ENCODE data around the gene IL17RC. TPM values are rescaled to one million over a fixed set of nuclear protein-coding genes. Genes with fewer than 3 reads are reported as not detected.

The IL17RC gene
- total RNA-seq, 1 experiment from 2014 or later = 17.6 TPM

DNA sequence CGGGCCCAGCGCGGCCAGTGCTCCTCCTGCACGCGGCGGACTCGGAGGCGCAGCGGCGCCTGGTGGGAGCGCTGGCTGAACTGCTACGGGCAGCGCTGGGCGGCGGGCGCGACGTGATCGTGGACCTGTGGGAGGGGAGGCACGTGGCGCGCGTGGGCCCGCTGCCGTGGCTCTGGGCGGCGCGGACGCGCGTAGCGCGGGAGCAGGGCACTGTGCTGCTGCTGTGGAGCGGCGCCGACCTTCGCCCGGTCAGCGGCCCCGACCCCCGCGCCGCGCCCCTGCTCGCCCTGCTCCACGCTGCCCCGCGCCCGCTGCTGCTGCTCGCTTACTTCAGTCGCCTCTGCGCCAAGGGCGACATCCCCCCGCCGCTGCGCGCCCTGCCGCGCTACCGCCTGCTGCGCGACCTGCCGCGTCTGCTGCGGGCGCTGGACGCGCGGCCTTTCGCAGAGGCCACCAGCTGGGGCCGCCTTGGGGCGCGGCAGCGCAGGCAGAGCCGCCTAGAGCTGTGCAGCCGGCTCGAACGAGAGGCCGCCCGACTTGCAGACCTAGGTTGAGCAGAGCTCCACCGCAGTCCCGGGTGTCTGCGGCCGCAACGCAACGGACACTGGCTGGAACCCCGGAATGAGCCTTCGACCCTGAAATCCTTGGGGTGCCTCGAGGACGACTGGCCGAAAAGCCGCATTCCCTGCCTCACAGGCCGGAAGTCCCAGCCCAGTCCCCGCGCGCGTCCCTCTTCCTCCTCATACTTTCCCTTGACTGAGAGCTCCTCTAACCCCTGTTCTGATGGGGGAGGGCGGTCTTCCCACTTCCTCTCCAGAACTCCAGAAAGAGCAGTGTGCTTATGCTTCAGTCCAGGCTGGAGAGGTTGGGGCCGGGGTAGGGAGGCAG lies 1.4 kb upstream of the IL17RC start:
- Histone ChIP-seq H4K20me1 (ENCODE audit: insufficient read depth) (no peaks in the 10 kb centered on the region), H3K4me2 (ENCODE audit: low read length) (no peak overlapping the region), H3K9me2 (ENCODE audit: insufficient read depth) (no peaks in the 10 kb centered on the region), H3K79me2 (ENCODE audit: insufficient read depth, low read length) (no peaks in the 10 kb centered on the region), H3K9me3 (ENCODE audit: control insufficient read depth in 1 of 2, insufficient read depth in 1 of 2, low read depth in 1 of 2, low read length in 2 of 2) (no peaks in the 10 kb centered on the region), H2AFZ (ENCODE audit: low read depth, low read length, poor library complexity, severe bottlenecking) (no peak overlapping the region), H3K9ac (ENCODE audit: low read length) (no peak overlapping the region), H3K4me1 (ENCODE audit: control insufficient read depth in 1 of 2, insufficient read depth in 2 of 2, low read length in 2 of 2) (peaks cover 6 to 18% of the 10 kb centered on the region in 2 experiments; a peak in 3 of 4 replicates), H3K27me3 (ENCODE audit: insufficient read depth, low read length) (no peaks in the 10 kb centered on the region), H3K27ac (ENCODE audit: low read depth, low read length) (no peak overlapping the region), H3K4me3 (replicated peaks in 1 of 2; ENCODE audit: low read depth in 1 of 2, low read length in 2 of 2) (no peak overlapping the region), H3K36me3 (ENCODE audit: control insufficient read depth in 1 of 2, insufficient read depth in 2 of 2, low read length in 2 of 2) (no peaks in the 10 kb centered on the region)
- ChIA-PET RAD21 (ENCODE audit: low non-redundant PET in 1 of 2, low total read pairs in 2 of 2, uncharacterized antibody in 2 of 2, unreplicated experiment in 2 of 2) (no interaction called here), POLR2A (no interaction called here), CTCF (no interaction called here)
- no peak for ATAC-seq
- BruUV-seq (replicated peaks) = no TSS peak
- TF ChIP-seq CBX3 (IDR thresholded peaks at IDR 0.05; ENCODE audit: low read depth) = no peak
- no peak for TF ChIP-seq POLR2A (IDR thresholded peaks at IDR 0.05; ENCODE audit: borderline replicate concordance, extremely low read depth, insufficient read depth, insufficient read length)
- no peak for TF ChIP-seq SRF (IDR thresholded peaks at IDR 0.05; ENCODE audit: low read depth)
- TF ChIP-seq POLR2AphosphoS5 (IDR thresholded peaks at IDR 0.05; ENCODE audit: low read depth, low read length) = no peak
- TF ChIP-seq, protein P1, sequence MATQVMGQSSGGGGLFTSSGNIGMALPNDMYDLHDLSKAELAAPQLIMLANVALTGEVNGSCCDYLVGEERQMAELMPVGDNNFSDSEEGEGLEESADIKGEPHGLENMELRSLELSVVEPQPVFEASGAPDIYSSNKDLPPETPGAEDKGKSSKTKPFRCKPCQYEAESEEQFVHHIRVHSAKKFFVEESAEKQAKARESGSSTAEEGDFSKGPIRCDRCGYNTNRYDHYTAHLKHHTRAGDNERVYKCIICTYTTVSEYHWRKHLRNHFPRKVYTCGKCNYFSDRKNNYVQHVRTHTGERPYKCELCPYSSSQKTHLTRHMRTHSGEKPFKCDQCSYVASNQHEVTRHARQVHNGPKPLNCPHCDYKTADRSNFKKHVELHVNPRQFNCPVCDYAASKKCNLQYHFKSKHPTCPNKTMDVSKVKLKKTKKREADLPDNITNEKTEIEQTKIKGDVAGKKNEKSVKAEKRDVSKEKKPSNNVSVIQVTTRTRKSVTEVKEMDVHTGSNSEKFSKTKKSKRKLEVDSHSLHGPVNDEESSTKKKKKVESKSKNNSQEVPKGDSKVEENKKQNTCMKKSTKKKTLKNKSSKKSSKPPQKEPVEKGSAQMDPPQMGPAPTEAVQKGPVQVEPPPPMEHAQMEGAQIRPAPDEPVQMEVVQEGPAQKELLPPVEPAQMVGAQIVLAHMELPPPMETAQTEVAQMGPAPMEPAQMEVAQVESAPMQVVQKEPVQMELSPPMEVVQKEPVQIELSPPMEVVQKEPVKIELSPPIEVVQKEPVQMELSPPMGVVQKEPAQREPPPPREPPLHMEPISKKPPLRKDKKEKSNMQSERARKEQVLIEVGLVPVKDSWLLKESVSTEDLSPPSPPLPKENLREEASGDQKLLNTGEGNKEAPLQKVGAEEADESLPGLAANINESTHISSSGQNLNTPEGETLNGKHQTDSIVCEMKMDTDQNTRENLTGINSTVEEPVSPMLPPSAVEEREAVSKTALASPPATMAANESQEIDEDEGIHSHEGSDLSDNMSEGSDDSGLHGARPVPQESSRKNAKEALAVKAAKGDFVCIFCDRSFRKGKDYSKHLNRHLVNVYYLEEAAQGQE (IDR thresholded peaks at IDR 0.05; ENCODE audit: low read depth) = no peak
- no peak for TF ChIP-seq CEBPB (IDR thresholded peaks at IDR 0.05; ENCODE audit: low read depth)
- TF ChIP-seq, protein P2, sequence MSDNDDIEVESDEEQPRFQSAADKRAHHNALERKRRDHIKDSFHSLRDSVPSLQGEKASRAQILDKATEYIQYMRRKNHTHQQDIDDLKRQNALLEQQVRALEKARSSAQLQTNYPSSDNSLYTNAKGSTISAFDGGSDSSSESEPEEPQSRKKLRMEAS (IDR thresholded peaks at IDR 0.05) = no peak
- TF ChIP-seq ZNF274 (IDR thresholded peaks at IDR 0.05; ENCODE audit: low read depth, low read length) = no peak
- TF ChIP-seq TCF7L2 (IDR thresholded peaks at IDR 0.05; ENCODE audit: borderline replicate concordance, extremely low read depth, insufficient read depth, insufficient read length) = no peak
- no peak for TF ChIP-seq EZH2phosphoT487 (IDR thresholded peaks at IDR 0.05; ENCODE audit: borderline replicate concordance)
- TF ChIP-seq ZFX (IDR thresholded peaks at IDR 0.05) = no peak
- TF ChIP-seq EGR1 (IDR thresholded peaks at IDR 0.05; ENCODE audit: low read depth) = no peak
- TF ChIP-seq JUND (IDR thresholded peaks at IDR 0.05) = no peak
- TF ChIP-seq, protein P3, sequence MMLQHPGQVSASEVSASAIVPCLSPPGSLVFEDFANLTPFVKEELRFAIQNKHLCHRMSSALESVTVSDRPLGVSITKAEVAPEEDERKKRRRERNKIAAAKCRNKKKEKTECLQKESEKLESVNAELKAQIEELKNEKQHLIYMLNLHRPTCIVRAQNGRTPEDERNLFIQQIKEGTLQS (IDR thresholded peaks at IDR 0.05) = no peak
- no peak for TF ChIP-seq EZH2 (IDR thresholded peaks at IDR 0.05)
- TF ChIP-seq, protein P4, sequence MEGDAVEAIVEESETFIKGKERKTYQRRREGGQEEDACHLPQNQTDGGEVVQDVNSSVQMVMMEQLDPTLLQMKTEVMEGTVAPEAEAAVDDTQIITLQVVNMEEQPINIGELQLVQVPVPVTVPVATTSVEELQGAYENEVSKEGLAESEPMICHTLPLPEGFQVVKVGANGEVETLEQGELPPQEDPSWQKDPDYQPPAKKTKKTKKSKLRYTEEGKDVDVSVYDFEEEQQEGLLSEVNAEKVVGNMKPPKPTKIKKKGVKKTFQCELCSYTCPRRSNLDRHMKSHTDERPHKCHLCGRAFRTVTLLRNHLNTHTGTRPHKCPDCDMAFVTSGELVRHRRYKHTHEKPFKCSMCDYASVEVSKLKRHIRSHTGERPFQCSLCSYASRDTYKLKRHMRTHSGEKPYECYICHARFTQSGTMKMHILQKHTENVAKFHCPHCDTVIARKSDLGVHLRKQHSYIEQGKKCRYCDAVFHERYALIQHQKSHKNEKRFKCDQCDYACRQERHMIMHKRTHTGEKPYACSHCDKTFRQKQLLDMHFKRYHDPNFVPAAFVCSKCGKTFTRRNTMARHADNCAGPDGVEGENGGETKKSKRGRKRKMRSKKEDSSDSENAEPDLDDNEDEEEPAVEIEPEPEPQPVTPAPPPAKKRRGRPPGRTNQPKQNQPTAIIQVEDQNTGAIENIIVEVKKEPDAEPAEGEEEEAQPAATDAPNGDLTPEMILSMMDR (IDR thresholded peaks at IDR 0.05 in 2 of 3, conservative IDR thresholded peaks at IDR 0.05 in 1 of 3; ENCODE audit: borderline replicate concordance in 1 of 3, insufficient read depth in 1 of 3, low read depth in 2 of 3, low read length in 2 of 3) = no peak
- TF ChIP-seq YY1 (IDR thresholded peaks at IDR 0.05; ENCODE audit: extremely low read depth, insufficient replicate concordance, low read depth, low read length) = no peak
- TF ChIP-seq FOSL1 (IDR thresholded peaks at IDR 0.05; ENCODE audit: low read depth) = no peak
- no peak for TF ChIP-seq RAD21 (IDR thresholded peaks at IDR 0.05; ENCODE audit: low read depth)
- no peak for TF ChIP-seq SIN3A (IDR thresholded peaks at IDR 0.05; ENCODE audit: low read depth)
- intact Hi-C loops (cut with micrococcal nuclease) = no loop called here
- no peak for DNase-seq (ENCODE audit: low read depth, low spot score)
